Measurements from ENCODE around the gene ECSIT. TPM values are rescaled to one million over a fixed set of nuclear protein-coding genes. Genes with fewer than 3 reads are reported as not detected.

ECSIT gene
- total RNA-seq, 1 experiment from 2014 or later, result 29.5 TPM

- Histone ChIP-seq H3K27ac (no peak within 1 kb of the TSS), H3K4me1 (replicated peaks) (peaks cover 10% of the 10 kb centered on the region), H3K9me3 (replicated peaks) (no peaks in the 10 kb centered on the region), H3K36me3 (peaks cover 14% of the 10 kb centered on the region), H3K4me3 (peak within 1 kb of the TSS; percentile 76), H3K27me3 (replicated peaks) (no peaks in the 10 kb centered on the region)
- DNase-seq (ENCODE audit: low read depth in 1 of 2, low spot score in 2 of 2), result peak; percentile 92 to 98
Measured at GRCh38 chr19:11558881-11559828, 30.2 kb upstream of the ECSIT start, which contains the start of gene ELOF1. ELOF1 (minus strand) TSS chr19:11559230; CDS start chr19:11554347, 4,883 bp downstream.

GRCh38 chr19:11556634-11557420 is 27.9 kb upstream of the ECSIT start:
- Histone ChIP-seq H3K4me3 (no peak overlapping the region), H3K36me3 (peaks cover 37% of the 10 kb centered on the region), H3K9me3 (replicated peaks) (no peaks in the 10 kb centered on the region), H3K27ac (no peak overlapping the region), H3K27me3 (replicated peaks) (no peaks in the 10 kb centered on the region), H3K4me1 (replicated peaks) (peaks cover 10% of the 10 kb centered on the region)
- DNase-seq (ENCODE audit: low read depth in 1 of 2, low spot score in 2 of 2), result no peak

GRCh38 chr19:11555246-11555645 is 26.3 kb upstream of the ECSIT start:
- no peak for DNase-seq (ENCODE audit: low read depth in 1 of 2, low spot score in 2 of 2)
- Histone ChIP-seq H3K4me1 (replicated peaks) (peaks cover 10% of the 10 kb centered on the region), H3K9me3 (replicated peaks) (no peaks in the 10 kb centered on the region), H3K27ac (no peak overlapping the region), H3K36me3 (peaks cover 45% of the 10 kb centered on the region), H3K4me3 (no peak overlapping the region), H3K27me3 (replicated peaks) (no peaks in the 10 kb centered on the region)

- H3K36me3 ChIP-seq, result peaks cover 48% of the 10 kb centered on the region
- peaks cover 6% of the 10 kb centered on the region for H3K4me1 ChIP-seq (replicated peaks)
- no peaks in the 10 kb centered on the region for H3K9me3 ChIP-seq (replicated peaks)
- no peak overlapping the region for H3K27ac ChIP-seq
- no peak overlapping the region for H3K4me3 ChIP-seq
- DNase-seq (ENCODE audit: low read depth in 1 of 2, low spot score in 2 of 2), result no peak
- no peaks in the 10 kb centered on the region for H3K27me3 ChIP-seq (replicated peaks)
Measured at GRCh38 chr19:11554160-11554559, 25.2 kb upstream of the ECSIT start.

GRCh38 chr19:11552666-11553372 is 23.9 kb upstream of the ECSIT start:
- no peak for DNase-seq (ENCODE audit: low read depth in 1 of 2, low spot score in 2 of 2)
- H3K27ac ChIP-seq, result no peak overlapping the region
- H3K4me3 ChIP-seq, result no peak overlapping the region
- peaks cover 45% of the 10 kb centered on the region for H3K36me3 ChIP-seq
- peaks cover 1% of the 10 kb centered on the region for H3K4me1 ChIP-seq (replicated peaks)
- H3K9me3 ChIP-seq (replicated peaks), result no peaks in the 10 kb centered on the region
- H3K27me3 ChIP-seq (replicated peaks), result no peaks in the 10 kb centered on the region

GRCh38 chr19:11551603-11552235 is 22.8 kb upstream of the ECSIT start:
- no peaks in the 10 kb centered on the region for H3K9me3 ChIP-seq (replicated peaks)
- no peaks in the 10 kb centered on the region for H3K27me3 ChIP-seq (replicated peaks)
- H3K4me3 ChIP-seq, result no peak overlapping the region
- peaks cover 45% of the 10 kb centered on the region for H3K36me3 ChIP-seq
- no peak for DNase-seq (ENCODE audit: low read depth in 1 of 2, low spot score in 2 of 2)
- no peaks in the 10 kb centered on the region for H3K4me1 ChIP-seq (replicated peaks)
- H3K27ac ChIP-seq, result no peak overlapping the region

- Histone ChIP-seq H3K9me3 (replicated peaks) (no peaks in the 10 kb centered on the region), H3K36me3 (peaks cover 39% of the 10 kb centered on the region), H3K4me3 (no peak overlapping the region), H3K27ac (no peak overlapping the region), H3K27me3 (replicated peaks) (no peaks in the 10 kb centered on the region), H3K4me1 (replicated peaks) (peaks cover 3% of the 10 kb centered on the region; the same call in 1 of the 2 replicates)
- DNase-seq (ENCODE audit: low read depth in 1 of 2, low spot score in 2 of 2), result no peak
Measured at GRCh38 chr19:11550265-11550664, 21.3 kb upstream of the ECSIT start.

- Histone ChIP-seq H3K27ac (no peak overlapping the region), H3K36me3 (peaks cover 37% of the 10 kb centered on the region), H3K4me3 (no peak overlapping the region), H3K27me3 (replicated peaks) (no peaks in the 10 kb centered on the region), H3K9me3 (replicated peaks) (no peaks in the 10 kb centered on the region), H3K4me1 (replicated peaks) (peaks cover 3% of the 10 kb centered on the region; the same call in 1 of the 2 replicates)
- no peak for DNase-seq (ENCODE audit: low read depth in 1 of 2, low spot score in 2 of 2)
Measured at GRCh38 chr19:11549386-11549953, 20.5 kb upstream of the ECSIT start.

GRCh38 chr19:11547929-11548700 is 19.2 kb upstream of the ECSIT start:
- Histone ChIP-seq H3K9me3 (replicated peaks) (no peaks in the 10 kb centered on the region), H3K36me3 (peaks cover 24% of the 10 kb centered on the region), H3K4me1 (replicated peaks) (peaks cover 3% of the 10 kb centered on the region; the same call in 1 of the 2 replicates), H3K4me3 (no peak overlapping the region), H3K27me3 (replicated peaks) (no peaks in the 10 kb centered on the region), H3K27ac (no peak overlapping the region)
- DNase-seq (ENCODE audit: low read depth in 1 of 2, low spot score in 2 of 2), result no peak

- Histone ChIP-seq H3K27me3 (replicated peaks) (no peaks in the 10 kb centered on the region), H3K4me3 (no peak overlapping the region), H3K4me1 (replicated peaks) (peaks cover 28% of the 10 kb centered on the region), H3K9me3 (replicated peaks) (no peaks in the 10 kb centered on the region), H3K36me3 (no peaks in the 10 kb centered on the region), H3K27ac (no peak overlapping the region)
- no peak for DNase-seq (ENCODE audit: low read depth in 1 of 2, low spot score in 2 of 2)
Measured at GRCh38 chr19:11541238-11541637, 12.3 kb upstream of the ECSIT start.

- no peaks in the 10 kb centered on the region for H3K36me3 ChIP-seq
- no peaks in the 10 kb centered on the region for H3K9me3 ChIP-seq (replicated peaks)
- no peak for DNase-seq (ENCODE audit: low read depth in 1 of 2, low spot score in 2 of 2)
- peaks cover 31% of the 10 kb centered on the region for H3K4me1 ChIP-seq (replicated peaks)
- H3K27ac ChIP-seq, result no peak overlapping the region
- H3K27me3 ChIP-seq (replicated peaks), result no peaks in the 10 kb centered on the region
- H3K4me3 ChIP-seq, result no peak overlapping the region
Measured at GRCh38 chr19:11540645-11541044, 11.7 kb upstream of the ECSIT start.
